CD8-positive, alpha-beta memory T cell (primary cell): Measurements from ENCODE around the gene ANK2. TPM values are rescaled to one million over a fixed set of nuclear protein-coding genes. Genes with fewer than 3 reads are reported as not detected.

Source experiments
- CTCF ChIA-PET: fragments of 350-600 bp; sonication (Branson Sonifier 250); formaldehyde crosslinking; loops from one replicate; lab custom pipeline; 2021; ENCODE audit warnings: antibody characterized with exemption; lab: Charles Lee
- POLR2A ChIA-PET: fragments of 350-600 bp; sonication (Branson Sonifier 250); formaldehyde crosslinking; loops from one replicate; lab custom pipeline; 2021; ENCODE audit warnings: antibody characterized with exemption; lab: Charles Lee
- DNase-seq, 5 donors: peaks; one replicate each; pipeline versions ENCODE4 v3.0.0 to v3.0.0-alpha.2; 2020 to 2022; ENCODE audit warnings: mixed read lengths in 1 of 5
- H3K27ac ChIP-seq: one replicate; pipeline ENCODE4 v1.7.0; 2013; ENCODE audit warnings: low read depth, mild to moderate bottlenecking, low read length, moderate library complexity
- H3K27me3 ChIP-seq: 2 replicates; pipeline ENCODE4 v1.7.0; 2013; ENCODE audit warnings: low read length, mild to moderate bottlenecking; ENCODE audit not compliant: insufficient read depth, poor library complexity, severe bottlenecking
- H3K36me3 ChIP-seq: 2 replicates; pipeline ENCODE4 v1.7.0; 2013; ENCODE audit warnings: mild to moderate bottlenecking, low read length, moderate library complexity; ENCODE audit not compliant: insufficient read depth
- H3K4me1 ChIP-seq: 2 replicates; pipeline ENCODE4 v1.7.0; 2013; ENCODE audit warnings: mild to moderate bottlenecking, low read length, moderate library complexity; ENCODE audit not compliant: insufficient read depth
- H3K4me3 ChIP-seq: 2 replicates; pipeline ENCODE4 v1.7.0; 2013; ENCODE audit warnings: mild to moderate bottlenecking, low read length
- H3K9me3 ChIP-seq: 2 replicates; pipeline ENCODE4 v1.7.0; 2013; ENCODE audit warnings: mild to moderate bottlenecking, low read length
- H3K27ac Mint-ChIP-seq, 8 donors: one replicate each; pipeline ENCODE4 v1.8.0; 2020 to 2021; ENCODE audit warnings: mixed read lengths in 8 of 8, mild to moderate bottlenecking in 6 of 8, inconsistent platforms in 3 of 8, moderate library complexity in 3 of 8
- H3K27me3 Mint-ChIP-seq, 2 donors: one replicate each; pipeline ENCODE4 v1.8.0; 2020 to 2021; ENCODE audit warnings: mixed read lengths in 2 of 2, mild to moderate bottlenecking in 1 of 2, moderate library complexity in 1 of 2
- H3K36me3 Mint-ChIP-seq, 3 donors: one replicate each; pipeline ENCODE4 v1.8.0; 2020 to 2021; ENCODE audit warnings: mixed read lengths in 3 of 3, inconsistent platforms in 1 of 3, mild to moderate bottlenecking in 1 of 3
- H3K4me1 Mint-ChIP-seq, 3 donors: one replicate each; pipeline ENCODE4 v1.8.0; 2020 to 2021; ENCODE audit warnings: mixed read lengths in 3 of 3, inconsistent platforms in 1 of 3, mild to moderate bottlenecking in 1 of 3
- H3K4me3 Mint-ChIP-seq, 7 donors: one replicate each; pipeline ENCODE4 v1.8.0; 2020 to 2021; ENCODE audit warnings: mixed read lengths in 7 of 7, mild to moderate bottlenecking in 6 of 7, moderate library complexity in 4 of 7, inconsistent platforms in 2 of 7
- H3K9me3 Mint-ChIP-seq, 5 donors: one replicate each; pipeline ENCODE4 v1.8.0; 2020 to 2022; ENCODE audit warnings: mixed read lengths in 5 of 5, mild to moderate bottlenecking in 3 of 5, moderate library complexity in 2 of 5, inconsistent platforms in 1 of 5
- polyA plus RNA-seq: library from polyadenylated mRNA; unstranded; fragments of 300-500 nt; fragmentation: Illumina TruSeq; gene quantifications from one replicate; pipeline ENCODE4 v1.2.3, GENCODE V29; 2021
- total RNA-seq, 2 experiments: library from RNA; stranded (reverse); gene quantifications; one replicate each; pipeline ENCODE4 v1.2.3, GENCODE V29; 2021

The ANK2 gene
- total and polyA plus RNA-seq, 3 experiments from 2014 or later: 0.26 to 0.80 TPM; not detected in 1

- H3K4me3 ChIP-seq: no peak overlapping the region
- Mint-ChIP-seq H3K27me3 (no peaks in the 10 kb centered on the region), H3K36me3 (no peaks in the 10 kb centered on the region), H3K27ac (no peak overlapping the region), H3K4me3 (no peak overlapping the region), H3K9me3 (peaks cover 0 to 3% (median 0%) of the 10 kb centered on the region in 5 donors), H3K4me1 (no peaks in the 10 kb centered on the region)
- no peaks in the 10 kb centered on the region for H3K4me1 ChIP-seq
- H3K27me3 ChIP-seq: no peaks in the 10 kb centered on the region
- no peaks in the 10 kb centered on the region for H3K36me3 ChIP-seq
- no peak for DNase-seq
- ChIA-PET POLR2A (no interaction called here), CTCF (no interaction called here)
- no peaks in the 10 kb centered on the region for H3K9me3 ChIP-seq
- no peak overlapping the region for H3K27ac ChIP-seq
Measured at GRCh38 chr4:113012122-113012725, 37.2 kb upstream of the ANK2 start.

GRCh38 chr4:113012786-113013185 is 36.7 kb upstream of the ANK2 start:
- Mint-ChIP-seq H3K27me3 (no peaks in the 10 kb centered on the region), H3K4me3 (no peak overlapping the region), H3K9me3 (peaks cover 0 to 3% (median 0%) of the 10 kb centered on the region in 5 donors), H3K4me1 (no peaks in the 10 kb centered on the region), H3K27ac (no peak overlapping the region), H3K36me3 (no peaks in the 10 kb centered on the region)
- H3K4me3 ChIP-seq: no peak overlapping the region
- CTCF ChIA-PET: no interaction called here
- no peaks in the 10 kb centered on the region for H3K9me3 ChIP-seq
- no peaks in the 10 kb centered on the region for H3K27me3 ChIP-seq
- DNase-seq: no peak
- no peaks in the 10 kb centered on the region for H3K36me3 ChIP-seq
- POLR2A ChIA-PET: no interaction called here
- H3K4me1 ChIP-seq: no peaks in the 10 kb centered on the region
- H3K27ac ChIP-seq: no peak overlapping the region

DNA sequence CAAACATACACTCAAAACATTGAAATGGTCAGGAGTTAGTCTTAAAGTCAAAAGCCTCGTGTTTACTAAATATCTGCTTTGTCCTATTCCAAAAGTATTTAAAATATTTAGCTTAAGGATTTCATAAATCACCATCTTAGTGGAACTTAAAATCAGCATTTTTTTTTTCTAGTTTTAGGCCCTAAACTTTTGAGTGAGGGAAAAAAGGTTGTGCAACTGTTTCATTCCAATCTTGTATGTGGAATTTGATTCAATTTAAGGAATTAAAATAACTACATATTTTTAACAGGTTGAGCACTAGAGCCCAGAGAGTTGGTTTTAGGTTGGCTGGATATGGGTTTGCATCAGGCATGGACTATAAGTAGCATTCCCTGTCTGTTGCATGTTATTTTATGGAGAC is 35.7 kb upstream of the ANK2 start:
- no peak overlapping the region for H3K27ac ChIP-seq
- H3K36me3 ChIP-seq: no peaks in the 10 kb centered on the region
- no peak overlapping the region for H3K4me3 ChIP-seq
- H3K27ac Mint-ChIP-seq: no peak overlapping the region
- H3K9me3 ChIP-seq: no peaks in the 10 kb centered on the region
- H3K4me1 ChIP-seq: no peaks in the 10 kb centered on the region
- CTCF ChIA-PET: no interaction called here
- H3K36me3 Mint-ChIP-seq: no peaks in the 10 kb centered on the region
- H3K9me3 Mint-ChIP-seq: peaks cover 0 to 3% (median 0%) of the 10 kb centered on the region in 5 donors
- no peaks in the 10 kb centered on the region for H3K27me3 Mint-ChIP-seq
- no peak for DNase-seq
- POLR2A ChIA-PET: no interaction called here
- H3K4me3 Mint-ChIP-seq: no peak overlapping the region
- H3K4me1 Mint-ChIP-seq: no peaks in the 10 kb centered on the region
- H3K27me3 ChIP-seq: no peaks in the 10 kb centered on the region

DNA sequence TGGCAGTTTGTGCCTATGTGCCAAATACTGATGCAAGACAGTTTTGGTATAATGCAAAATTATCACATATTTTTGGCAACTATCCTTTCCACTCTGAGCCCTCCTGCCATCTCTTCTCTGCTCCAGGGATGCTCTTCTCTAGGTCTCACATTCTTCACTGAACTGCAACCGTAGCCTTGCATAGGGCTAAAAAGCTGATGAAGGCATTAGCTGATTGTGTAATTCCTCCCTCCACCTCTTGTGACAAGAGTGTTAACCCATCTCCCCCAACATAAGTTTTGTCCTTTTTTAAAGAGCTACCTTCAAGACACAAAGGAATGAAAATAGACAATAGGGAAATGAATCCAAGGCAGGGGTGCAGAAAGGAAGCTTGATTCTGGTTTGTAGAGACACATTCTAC is 33.1 kb upstream of the ANK2 start:
- Mint-ChIP-seq H3K27ac (no peak overlapping the region), H3K9me3 (peaks cover 0 to 3% (median 0%) of the 10 kb centered on the region in 5 donors), H3K27me3 (no peaks in the 10 kb centered on the region), H3K4me3 (no peak overlapping the region), H3K4me1 (no peaks in the 10 kb centered on the region), H3K36me3 (no peaks in the 10 kb centered on the region)
- Histone ChIP-seq H3K36me3 (no peaks in the 10 kb centered on the region), H3K4me1 (no peaks in the 10 kb centered on the region), H3K9me3 (no peaks in the 10 kb centered on the region), H3K4me3 (no peak overlapping the region), H3K27me3 (no peaks in the 10 kb centered on the region), H3K27ac (no peak overlapping the region)
- DNase-seq: no peak
- ChIA-PET CTCF (interaction anchor here (1.3 kb wide), 1 partner anchor 8 kb away, joined by 3 read pairs; no protein-coding TSS in a partner anchor), POLR2A (no interaction called here)

- H3K4me3 ChIP-seq: no peak overlapping the region
- H3K27ac ChIP-seq: no peak overlapping the region
- H3K9me3 Mint-ChIP-seq: peaks cover 0 to 2% (median 0%) of the 10 kb centered on the region in 5 donors
- H3K36me3 Mint-ChIP-seq: no peaks in the 10 kb centered on the region
- no peaks in the 10 kb centered on the region for H3K4me1 ChIP-seq
- H3K27me3 Mint-ChIP-seq: no peaks in the 10 kb centered on the region
- no peaks in the 10 kb centered on the region for H3K36me3 ChIP-seq
- no peaks in the 10 kb centered on the region for H3K27me3 ChIP-seq
- POLR2A ChIA-PET: no interaction called here
- no peak overlapping the region for H3K4me3 Mint-ChIP-seq
- CTCF ChIA-PET: interaction anchor here (1.0 kb wide), 1 partner anchor 17 kb away, joined by 3 read pairs; no protein-coding TSS in a partner anchor
- no peaks in the 10 kb centered on the region for H3K9me3 ChIP-seq
- no peak overlapping the region for H3K27ac Mint-ChIP-seq
- H3K4me1 Mint-ChIP-seq: no peaks in the 10 kb centered on the region
- no peak for DNase-seq
Measured at GRCh38 chr4:113020966-113021365, 28.5 kb upstream of the ANK2 start.

- ChIA-PET CTCF (no interaction called here), POLR2A (no interaction called here)
- DNase-seq: no peak
- Mint-ChIP-seq H3K27ac (no peak overlapping the region), H3K36me3 (no peaks in the 10 kb centered on the region), H3K27me3 (no peaks in the 10 kb centered on the region), H3K4me1 (no peaks in the 10 kb centered on the region), H3K4me3 (no peak overlapping the region), H3K9me3 (no peaks in the 10 kb centered on the region)
- no peaks in the 10 kb centered on the region for H3K4me1 ChIP-seq
- no peaks in the 10 kb centered on the region for H3K9me3 ChIP-seq
- H3K27ac ChIP-seq: no peak overlapping the region
- H3K4me3 ChIP-seq: no peak overlapping the region
- no peaks in the 10 kb centered on the region for H3K27me3 ChIP-seq
- no peaks in the 10 kb centered on the region for H3K36me3 ChIP-seq
Measured at GRCh38 chr4:113024388-113024787, 25.1 kb upstream of the ANK2 start.

DNA sequence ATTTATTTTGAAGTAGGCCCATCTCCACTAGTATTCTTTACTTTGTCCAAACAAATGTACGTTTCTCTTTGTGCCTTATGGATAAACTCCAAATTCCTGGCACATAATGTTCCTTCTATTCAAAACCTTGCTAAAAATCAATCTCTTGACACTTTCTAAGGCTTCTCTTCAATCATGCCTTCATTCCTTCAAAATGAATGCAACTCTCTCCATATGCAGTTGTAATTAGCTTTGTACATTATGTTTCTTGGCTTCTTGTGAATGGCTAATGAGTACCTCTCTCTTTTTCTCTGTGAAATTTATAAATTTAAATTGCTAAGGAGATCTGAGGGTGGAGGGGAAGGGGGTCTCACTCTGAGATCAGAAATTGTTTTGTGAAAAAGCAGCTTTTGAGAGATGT is 24.0 kb upstream of the ANK2 start:
- ChIA-PET POLR2A (no interaction called here), CTCF (no interaction called here)
- no peaks in the 10 kb centered on the region for H3K9me3 ChIP-seq
- DNase-seq: no peak
- Mint-ChIP-seq H3K4me1 (no peaks in the 10 kb centered on the region), H3K4me3 (no peak overlapping the region), H3K36me3 (no peaks in the 10 kb centered on the region), H3K9me3 (no peaks in the 10 kb centered on the region), H3K27ac (no peak overlapping the region), H3K27me3 (no peaks in the 10 kb centered on the region)
- no peaks in the 10 kb centered on the region for H3K4me1 ChIP-seq
- no peaks in the 10 kb centered on the region for H3K36me3 ChIP-seq
- no peaks in the 10 kb centered on the region for H3K27me3 ChIP-seq
- no peak overlapping the region for H3K27ac ChIP-seq
- H3K4me3 ChIP-seq: no peak overlapping the region

DNA sequence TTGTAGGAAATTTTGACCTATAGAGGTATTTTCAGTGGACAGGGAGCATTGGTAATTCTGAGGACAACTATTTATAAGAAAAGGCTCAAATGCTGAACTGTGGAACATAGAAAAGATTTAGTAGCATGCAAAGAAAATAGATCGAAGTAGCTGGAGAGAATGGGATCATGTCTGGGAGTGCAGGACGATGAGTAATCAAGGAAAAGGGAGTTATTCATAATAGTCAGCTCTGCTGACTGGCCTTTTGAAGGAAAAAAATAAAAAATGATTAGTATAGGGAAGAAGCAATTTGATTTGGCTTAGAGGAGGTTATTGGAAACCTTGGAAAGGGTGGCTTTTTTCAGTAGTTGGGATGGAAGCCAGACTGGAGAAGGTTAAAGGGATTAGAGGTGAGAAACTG is 22.9 kb upstream of the ANK2 start:
- no peak overlapping the region for H3K4me3 ChIP-seq
- H3K27ac ChIP-seq: no peak overlapping the region
- no peaks in the 10 kb centered on the region for H3K27me3 ChIP-seq
- no peak for DNase-seq
- Mint-ChIP-seq H3K27me3 (no peaks in the 10 kb centered on the region), H3K4me1 (no peaks in the 10 kb centered on the region), H3K27ac (no peak overlapping the region), H3K9me3 (no peaks in the 10 kb centered on the region), H3K36me3 (no peaks in the 10 kb centered on the region), H3K4me3 (no peak overlapping the region)
- ChIA-PET CTCF (no interaction called here), POLR2A (no interaction called here)
- H3K36me3 ChIP-seq: no peaks in the 10 kb centered on the region
- H3K4me1 ChIP-seq: no peaks in the 10 kb centered on the region
- no peaks in the 10 kb centered on the region for H3K9me3 ChIP-seq
